ENCODE results near the gene PPFIA1. TPM values are rescaled to one million over a fixed set of nuclear protein-coding genes. Genes with fewer than 3 reads are reported as not detected.

Gene PPFIA1
- total RNA-seq, 2 experiments from 2014 or later = 34.6 to 53.9 TPM

DNA sequence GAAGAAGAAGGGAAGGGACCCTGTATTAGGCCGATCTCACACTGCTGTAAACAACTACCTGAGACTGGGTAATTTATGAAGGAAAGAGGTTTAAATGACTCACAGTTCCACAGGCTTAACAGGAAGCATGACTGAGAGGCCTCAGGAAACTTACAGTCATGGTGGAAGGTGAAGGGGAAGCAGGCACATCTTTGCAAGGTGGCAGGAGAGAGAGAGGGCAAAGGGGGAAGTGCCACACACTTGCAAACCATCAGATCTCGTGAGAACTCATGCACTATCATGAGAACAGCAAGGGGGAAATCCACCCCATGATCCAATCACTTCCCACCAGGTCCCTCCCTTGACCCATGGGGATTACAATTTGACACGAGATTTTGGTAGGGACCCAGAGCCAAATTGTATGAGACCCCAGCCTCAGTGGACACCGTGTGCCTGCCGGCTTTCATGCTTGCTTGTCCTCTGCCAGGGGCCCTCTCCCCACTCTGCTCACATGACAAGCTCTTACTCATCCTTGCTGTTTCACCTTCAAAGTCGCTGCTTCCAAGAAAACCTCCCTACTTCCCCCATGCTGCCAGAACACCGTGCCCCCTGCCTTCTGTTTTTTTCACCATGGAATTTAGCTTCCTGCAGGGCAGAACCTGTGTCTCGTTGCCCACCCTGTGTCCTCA, 23.3 kb upstream of the PPFIA1 start:
- Histone ChIP-seq H3K79me2 (ENCODE audit: insufficient read depth, low read depth, low read length) (no peaks in the 10 kb centered on the region), H3K9me3 (ENCODE audit: low read length) (no peaks in the 10 kb centered on the region), H2AFZ (ENCODE audit: low read length) (no peak overlapping the region), H3K27ac (ENCODE audit: low read depth, low read length, poor library complexity, severe bottlenecking) (no peak overlapping the region), H3K4me3 (ENCODE audit: low read depth, low read length, poor library complexity, severe bottlenecking) (no peak overlapping the region), H3K4me1 (ENCODE audit: insufficient read depth, low read length, poor library complexity, severe bottlenecking) (no peaks in the 10 kb centered on the region), H3K9me2 (ENCODE audit: insufficient read depth, low read length) (no peaks in the 10 kb centered on the region), H3K4me2 (ENCODE audit: low read length) (no peak overlapping the region), H3K36me3 (ENCODE audit: insufficient read depth, low read length) (no peaks in the 10 kb centered on the region), H4K20me1 (ENCODE audit: insufficient read depth, low read length) (no peaks in the 10 kb centered on the region)
- POLR2A ChIA-PET = no interaction called here
- CTCF ChIA-PET (ENCODE audit: unreplicated experiment) = no interaction called here
- no TSS peak for BruUV-seq (replicated peaks)
- TF ChIP-seq EZH2phosphoT487 (IDR thresholded peaks at IDR 0.05; ENCODE audit: borderline replicate concordance, low read depth, low read length) = no peak
- TF ChIP-seq, protein P1, sequence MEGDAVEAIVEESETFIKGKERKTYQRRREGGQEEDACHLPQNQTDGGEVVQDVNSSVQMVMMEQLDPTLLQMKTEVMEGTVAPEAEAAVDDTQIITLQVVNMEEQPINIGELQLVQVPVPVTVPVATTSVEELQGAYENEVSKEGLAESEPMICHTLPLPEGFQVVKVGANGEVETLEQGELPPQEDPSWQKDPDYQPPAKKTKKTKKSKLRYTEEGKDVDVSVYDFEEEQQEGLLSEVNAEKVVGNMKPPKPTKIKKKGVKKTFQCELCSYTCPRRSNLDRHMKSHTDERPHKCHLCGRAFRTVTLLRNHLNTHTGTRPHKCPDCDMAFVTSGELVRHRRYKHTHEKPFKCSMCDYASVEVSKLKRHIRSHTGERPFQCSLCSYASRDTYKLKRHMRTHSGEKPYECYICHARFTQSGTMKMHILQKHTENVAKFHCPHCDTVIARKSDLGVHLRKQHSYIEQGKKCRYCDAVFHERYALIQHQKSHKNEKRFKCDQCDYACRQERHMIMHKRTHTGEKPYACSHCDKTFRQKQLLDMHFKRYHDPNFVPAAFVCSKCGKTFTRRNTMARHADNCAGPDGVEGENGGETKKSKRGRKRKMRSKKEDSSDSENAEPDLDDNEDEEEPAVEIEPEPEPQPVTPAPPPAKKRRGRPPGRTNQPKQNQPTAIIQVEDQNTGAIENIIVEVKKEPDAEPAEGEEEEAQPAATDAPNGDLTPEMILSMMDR (conservative IDR thresholded peaks at IDR 0.05; ENCODE audit: low read length) = no peak
- intact Hi-C loops (cut with micrococcal nuclease; ENCODE audit: unreplicated experiment) = no loop called here
- no peak for DNase-seq (ENCODE audit: low spot score)

GRCh38 chr11:70247710-70248072, 22.8 kb upstream of the PPFIA1 start:
- Histone ChIP-seq H4K20me1 (ENCODE audit: insufficient read depth, low read length) (no peaks in the 10 kb centered on the region), H3K9me3 (ENCODE audit: low read length) (no peaks in the 10 kb centered on the region), H3K4me2 (ENCODE audit: low read length) (no peak overlapping the region), H2AFZ (ENCODE audit: low read length) (no peak overlapping the region), H3K36me3 (ENCODE audit: insufficient read depth, low read length) (no peaks in the 10 kb centered on the region), H3K79me2 (ENCODE audit: insufficient read depth, low read depth, low read length) (no peaks in the 10 kb centered on the region), H3K4me3 (ENCODE audit: low read depth, low read length, poor library complexity, severe bottlenecking) (no peak overlapping the region), H3K4me1 (ENCODE audit: insufficient read depth, low read length, poor library complexity, severe bottlenecking) (no peaks in the 10 kb centered on the region), H3K9me2 (ENCODE audit: insufficient read depth, low read length) (no peaks in the 10 kb centered on the region), H3K27ac (ENCODE audit: low read depth, low read length, poor library complexity, severe bottlenecking) (no peak overlapping the region)
- no peak for DNase-seq (ENCODE audit: low spot score)
- intact Hi-C loops (cut with micrococcal nuclease; ENCODE audit: unreplicated experiment) = no loop called here
- ChIA-PET POLR2A (no interaction called here), CTCF (ENCODE audit: unreplicated experiment) (no interaction called here)
- no TSS peak for BruUV-seq (replicated peaks)
- no peak for TF ChIP-seq EZH2phosphoT487 (IDR thresholded peaks at IDR 0.05; ENCODE audit: borderline replicate concordance, low read depth, low read length)
- TF ChIP-seq, protein P1 (conservative IDR thresholded peaks at IDR 0.05; ENCODE audit: low read length) = no peak

DNA sequence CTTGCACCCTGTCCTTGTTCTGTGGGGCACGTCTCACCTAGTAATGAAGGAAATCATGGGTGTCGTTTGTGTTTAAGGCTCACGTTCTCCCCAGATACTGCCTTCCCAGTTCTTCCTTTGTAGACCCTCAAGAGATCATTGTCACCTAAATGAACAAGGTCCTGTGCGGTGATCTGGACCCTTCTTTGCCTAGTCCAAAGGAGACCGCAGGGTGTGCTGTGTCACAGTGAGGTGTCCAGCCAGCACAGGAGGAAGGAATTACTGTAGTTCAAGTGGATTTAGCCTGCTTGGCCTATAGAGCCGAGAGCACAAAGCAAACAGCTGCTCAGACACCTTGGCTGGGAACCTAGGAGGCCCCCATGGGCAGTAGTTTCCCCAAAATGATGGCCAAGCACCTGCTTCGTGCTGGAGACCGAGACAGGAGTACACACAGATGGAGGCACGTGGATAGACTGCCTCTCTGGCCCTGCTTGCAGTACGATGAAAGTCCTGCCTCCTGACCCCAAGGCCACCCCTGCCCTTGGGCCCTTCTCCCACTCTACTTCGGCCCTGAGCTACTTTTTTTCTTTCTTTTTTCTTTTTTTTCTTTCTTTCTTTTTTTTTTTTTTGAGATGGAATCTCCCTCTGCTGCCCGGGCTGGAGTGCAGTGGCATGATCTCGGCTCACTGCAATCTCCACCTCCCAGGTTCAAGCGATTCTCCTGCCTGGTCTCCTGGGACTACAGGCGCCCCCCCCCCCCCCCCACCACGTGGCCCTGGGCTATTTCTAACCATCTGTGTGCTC, 19.4 kb upstream of the PPFIA1 start:
- no TSS peak for BruUV-seq (replicated peaks)
- intact Hi-C loops (cut with micrococcal nuclease; ENCODE audit: unreplicated experiment) = no loop called here
- Histone ChIP-seq H2AFZ (ENCODE audit: low read length) (no peak overlapping the region), H3K79me2 (ENCODE audit: insufficient read depth, low read depth, low read length) (no peaks in the 10 kb centered on the region), H3K36me3 (ENCODE audit: insufficient read depth, low read length) (no peaks in the 10 kb centered on the region), H3K4me3 (ENCODE audit: low read depth, low read length, poor library complexity, severe bottlenecking) (no peak overlapping the region), H4K20me1 (ENCODE audit: insufficient read depth, low read length) (no peaks in the 10 kb centered on the region), H3K4me2 (ENCODE audit: low read length) (no peak overlapping the region), H3K27ac (ENCODE audit: low read depth, low read length, poor library complexity, severe bottlenecking) (no peak overlapping the region), H3K9me3 (ENCODE audit: low read length) (no peaks in the 10 kb centered on the region), H3K4me1 (ENCODE audit: insufficient read depth, low read length, poor library complexity, severe bottlenecking) (no peaks in the 10 kb centered on the region), H3K9me2 (ENCODE audit: insufficient read depth, low read length) (no peaks in the 10 kb centered on the region)
- ChIA-PET POLR2A (interaction anchor here (0.6 kb wide), 1 partner anchor 1923 kb away, joined by 3 read pairs; no protein-coding TSS in a partner anchor), CTCF (ENCODE audit: unreplicated experiment) (no interaction called here)
- TF ChIP-seq EZH2phosphoT487 (IDR thresholded peaks at IDR 0.05; ENCODE audit: borderline replicate concordance, low read depth, low read length) = no peak
- TF ChIP-seq, protein P1 (conservative IDR thresholded peaks at IDR 0.05; ENCODE audit: low read length) = no peak
- DNase-seq (ENCODE audit: low spot score) = no peak
